Fibroblast of lung (primary cell): ENCODE results near the gene OR7C1. TPM values are rescaled to one million over a fixed set of nuclear protein-coding genes. Genes with fewer than 3 reads are reported as not detected.
"Not testable (repeated sequence)": the region's sequence is repeated elsewhere in the genome, so short reads cannot be mapped to it uniquely, and the experiment has no call there.

ENCODE experiments used
- DNase-seq, 2 donors: peaks; one replicate each; pipeline versions ENCODE4 v3.0.0 to v3.0.0-alpha.2; 2010; ENCODE audit warnings: low read depth in 2 of 2
- H2AFZ ChIP-seq: 2 replicates; pipeline ENCODE4 v1.5.1; 2012; ENCODE audit warnings: low read length, control low read depth, inconsistent platforms
- H3K27ac ChIP-seq: 2 replicates; pipeline ENCODE4 v1.5.1; 2011; ENCODE audit warnings: low read length, control low read depth; ENCODE audit not compliant: insufficient read depth
- H3K27me3 ChIP-seq: 2 replicates; pipeline ENCODE4 v1.5.1; 2011; ENCODE audit warnings: mild to moderate bottlenecking, low read length; ENCODE audit not compliant: control insufficient read depth, insufficient read depth
- H3K36me3 ChIP-seq: 2 replicates; pipeline ENCODE4 v1.5.1; 2011; ENCODE audit warnings: low read length; ENCODE audit not compliant: control insufficient read depth, insufficient read depth
- H3K4me1 ChIP-seq: 2 replicates; pipeline ENCODE4 v1.5.1; 2011; ENCODE audit warnings: low read length; ENCODE audit not compliant: control insufficient read depth, insufficient read depth; ENCODE audit errors: extremely low read depth
- H3K4me2 ChIP-seq: 2 replicates; pipeline ENCODE4 v1.5.1; 2011; ENCODE audit warnings: low read length, control low read depth; ENCODE audit not compliant: insufficient read depth; ENCODE audit errors: extremely low read depth
- H3K4me3 ChIP-seq, 4 experiments: fragments of 200-600 bp in 1 of 4; sonication (generic) in 1 of 4; replicated peaks in 1 of 4; 2 replicates each; pipeline ENCODE4 v1.5.1; 2011 to 2016; ENCODE audit warnings: low read length in 4 of 4, low read depth in 3 of 4, mild to moderate bottlenecking in 3 of 4, control low read depth in 2 of 4, inconsistent platforms in 1 of 4, mixed read lengths in 1 of 4; ENCODE audit not compliant: insufficient read depth in 1 of 4; ENCODE audit errors: control extremely low read depth in 1 of 4
- H3K79me2 ChIP-seq: 2 replicates; pipeline ENCODE4 v1.5.1; 2012; ENCODE audit warnings: mild to moderate bottlenecking, low read length, inconsistent platforms; ENCODE audit not compliant: control insufficient read depth, insufficient read depth
- H3K9ac ChIP-seq: 2 replicates; pipeline ENCODE4 v1.5.1; 2011; ENCODE audit warnings: mild to moderate bottlenecking, low read length, control low read depth; ENCODE audit not compliant: insufficient read depth
- H3K9me3 ChIP-seq: 2 replicates; pipeline ENCODE4 v1.5.1; 2012; ENCODE audit warnings: low read depth, low read length; ENCODE audit not compliant: control insufficient read depth, insufficient read depth
- H4K20me1 ChIP-seq: 2 replicates; pipeline ENCODE4 v1.5.1; 2011; ENCODE audit warnings: low read length; ENCODE audit not compliant: control insufficient read depth, insufficient read depth; ENCODE audit errors: extremely low read depth
- CTCF ChIP-seq, 2 donors: IDR thresholded peaks in 1 of 2; conservative IDR thresholded peaks in 1 of 2; 1 replicate in 1 of 2; 2 replicates in 1 of 2; pipeline ENCODE4 v1.5.1; 2011 to 2012; ENCODE audit warnings: low read length in 2 of 2, control low read depth in 1 of 2, inconsistent platforms in 1 of 2, low read depth in 1 of 2, mild to moderate bottlenecking in 1 of 2
- polyA plus RNA-seq, 2 donors: library from polyadenylated mRNA; depleted of rRNA in 1 of 2; stranded (reverse) in 1 of 2; unstranded in 1 of 2; fragments of >200 nt; gene quantifications; 2 replicates each; pipeline ENCODE4 v1.2.1, GENCODE V29; 2011 to 2012; ENCODE audit warnings: missing spikeins in 1 of 2
- total RNA-seq: library from RNA; depleted of rRNA; stranded (reverse); fragments of >200 nt; gene quantifications from 2 replicates; pipeline ENCODE4 v1.2.1, GENCODE V29; 2014

The OR7C1 gene
- total and polyA plus RNA-seq, 2 donors (not counting 1 experiment from before 2014, with no cell fraction given): not detected

DNA sequence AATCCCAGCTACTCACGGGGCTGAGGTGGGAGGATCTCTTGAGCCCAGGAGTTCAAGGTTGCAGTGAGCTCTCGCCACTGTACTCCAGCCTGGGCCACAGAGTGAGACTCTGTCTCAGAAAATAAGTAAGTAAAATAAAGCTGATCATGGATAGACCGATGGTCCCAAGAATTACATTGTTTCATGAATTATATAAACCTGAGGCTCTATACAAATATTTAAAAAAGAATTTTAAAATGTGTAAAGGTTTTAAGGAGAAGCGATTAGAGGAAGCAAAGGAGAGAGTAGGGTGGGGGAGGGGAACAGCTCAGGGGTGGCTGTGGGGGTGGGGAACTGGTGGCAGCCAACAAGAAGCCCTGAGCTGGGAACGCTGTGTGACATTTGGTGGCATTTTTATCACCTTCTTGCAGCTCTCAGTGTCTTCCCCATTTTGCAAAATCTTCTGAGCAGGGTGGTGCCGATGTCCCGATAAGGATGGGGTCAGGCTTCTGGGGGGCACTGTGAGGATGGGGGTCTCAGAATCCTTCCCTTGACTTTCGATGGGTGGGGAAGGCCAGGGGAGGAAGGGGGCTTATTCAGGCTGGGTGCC is 51.5 kb downstream of the OR7C1 start:
- not testable (repeated sequence) for H4K20me1 ChIP-seq, H3K4me1 ChIP-seq, H3K27me3 ChIP-seq, H3K4me2 ChIP-seq, DNase-seq, H3K9ac ChIP-seq, H3K27ac ChIP-seq, H3K79me2 ChIP-seq, H3K9me3 ChIP-seq, H3K36me3 ChIP-seq, H2AFZ ChIP-seq, H3K4me3 ChIP-seq

GRCh38 chr19:14782626-14783409 is 52.2 kb downstream of the OR7C1 start:
- Histone ChIP-seq H3K27ac (no peak overlapping the region), H4K20me1 (no peaks in the 10 kb centered on the region), H3K36me3 (no peaks in the 10 kb centered on the region), H3K4me2 (no peak overlapping the region), H3K4me3 (no peak overlapping the region), H3K9ac (no peak overlapping the region), H2AFZ (no peak overlapping the region), H3K79me2 (no peaks in the 10 kb centered on the region), H3K4me1 (no peaks in the 10 kb centered on the region), H3K9me3 (no peaks in the 10 kb centered on the region), H3K27me3 (no peaks in the 10 kb centered on the region)
- no peak for TF ChIP-seq CTCF (conservative IDR thresholded peaks at IDR 0.05 in 1 of 2, IDR thresholded peaks at IDR 0.05 in 1 of 2; ENCODE audit: low read depth in 1 of 2, low read length in 2 of 2)
- no peak for DNase-seq

DNA sequence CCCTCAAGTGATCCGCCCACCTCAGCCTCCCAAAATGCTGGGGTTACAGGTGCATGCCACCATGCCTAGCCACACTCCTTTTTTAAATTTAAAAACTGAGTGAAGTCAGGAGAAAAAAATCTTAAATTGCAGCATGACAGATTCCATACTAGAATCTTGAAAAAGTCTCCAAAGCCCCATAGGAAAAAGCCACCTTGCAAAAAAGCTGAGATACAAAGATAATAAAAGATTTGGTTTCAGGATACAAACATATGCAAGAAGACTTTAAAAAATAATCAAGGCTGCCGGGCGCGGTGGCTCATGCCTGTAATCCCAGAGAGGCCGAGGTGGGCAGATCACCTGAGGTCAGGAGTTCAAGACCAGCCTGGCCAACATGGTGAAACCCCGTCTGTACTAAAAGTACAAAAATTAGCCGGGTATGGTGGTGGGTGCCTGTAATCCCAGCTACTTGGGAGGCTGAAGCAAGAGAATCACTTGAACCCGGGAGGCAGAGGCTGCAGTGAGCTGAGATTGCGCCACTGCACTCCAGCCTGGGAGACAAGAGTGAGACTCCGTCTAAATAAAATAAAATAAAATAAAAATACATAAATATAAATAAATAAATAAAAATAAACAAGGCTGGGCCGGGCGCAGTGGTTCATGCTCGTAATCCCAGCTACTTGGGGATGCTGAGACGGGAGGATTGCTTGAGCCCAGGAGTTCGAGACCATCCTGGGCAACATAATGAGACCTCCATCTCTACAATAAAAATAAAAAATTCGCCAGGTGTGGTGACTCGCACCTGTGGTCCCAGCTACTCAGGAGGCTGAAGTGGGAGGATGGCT is 53.1 kb downstream of the OR7C1 start:
- not testable (repeated sequence) for H3K4me2 ChIP-seq, H3K27ac ChIP-seq, H3K9ac ChIP-seq, H2AFZ ChIP-seq, H3K4me1 ChIP-seq, H3K4me3 ChIP-seq, H3K36me3 ChIP-seq, H4K20me1 ChIP-seq, DNase-seq, H3K27me3 ChIP-seq, H3K79me2 ChIP-seq, H3K9me3 ChIP-seq

GRCh38 chr19:14780622-14781225 is 54.3 kb downstream of the OR7C1 start:
- H3K9ac ChIP-seq, H4K20me1 ChIP-seq, DNase-seq, H3K36me3 ChIP-seq, H3K27me3 ChIP-seq, H3K4me1 ChIP-seq, H2AFZ ChIP-seq, H3K4me2 ChIP-seq, H3K27ac ChIP-seq, H3K4me3 ChIP-seq, H3K9me3 ChIP-seq, H3K79me2 ChIP-seq: not testable (repeated sequence)
